VCaP (cell line): Measurements from ENCODE around the gene LZTFL1.

Experiments
- H3K27ac ChIP-seq: fragments of 450-650 bp; 2 replicates; pipeline ENCODE4 v1.5.1; 2017
- CTCF ChIP-seq: fragments of 450-650 bp; conservative IDR thresholded peaks from 2 replicates; pipeline ENCODE4 v1.5.1; 2017; ENCODE audit warnings: mild to moderate bottlenecking, moderate library complexity

The LZTFL1 gene

GRCh38 chr3:45792516-45793172, 49.3 kb downstream of the LZTFL1 start:
- no peak for TF ChIP-seq CTCF
- H3K27ac ChIP-seq, result no peak overlapping the region

- H3K27ac ChIP-seq, result no peak overlapping the region
- no peak for TF ChIP-seq CTCF
Measured at GRCh38 chr3:45792036-45792435, 49.9 kb downstream of the LZTFL1 start.

GRCh38 chr3:45790596-45790995, 51.3 kb downstream of the LZTFL1 start:
- no peak overlapping the region for H3K27ac ChIP-seq
- TF ChIP-seq CTCF, result no peak

- no peak overlapping the region for H3K27ac ChIP-seq
- TF ChIP-seq CTCF, result no peak
Measured at GRCh38 chr3:45789235-45789812, 52.6 kb downstream of the LZTFL1 start.

- no peak for TF ChIP-seq CTCF
- no peak overlapping the region; the same call in 1 of the 2 replicates for H3K27ac ChIP-seq
Measured at GRCh38 chr3:45787551-45787950, 54.4 kb downstream of the LZTFL1 start.

- H3K27ac ChIP-seq, result no peak overlapping the region; the same call in 1 of the 2 replicates
- no peak for TF ChIP-seq CTCF
Measured at GRCh38 chr3:45786801-45787495, 55.0 kb downstream of the LZTFL1 start.

- no peak overlapping the region for H3K27ac ChIP-seq
- TF ChIP-seq CTCF, result no peak
Measured at GRCh38 chr3:45785605-45786150, 56.2 kb downstream of the LZTFL1 start.
